A673 (cell line): Measurements from ENCODE around the gene CLRN3. TPM values are rescaled to one million over a fixed set of nuclear protein-coding genes. Genes with fewer than 3 reads are reported as not detected.
A peak's percentile ranks its signal among the peaks of the same experiment; 100 is the strongest.

ENCODE experiments used
- BruUV-seq: library from RNA; stranded (reverse); fragments of 400-500 nt; replicated peaks from 2 replicates; lab custom pipeline; 2021; lab: Mats Ljungman, UMichigan
- CTCF ChIA-PET: fragments of 300-600 bp; sonication (Branson Sonifier 250); formaldehyde crosslinking; loops from one replicate; lab custom pipeline; 2022; ENCODE audit warnings: antibody characterized with exemption; lab: Charles Lee
- POLR2A ChIA-PET: fragments of 300-600 bp; sonication (Branson Sonifier 250); formaldehyde crosslinking; loops from one replicate; lab custom pipeline; 2022; ENCODE audit warnings: antibody characterized with exemption; ENCODE audit not compliant: low non-redundant PET; lab: Charles Lee
- DNase-seq: peaks from one replicate; pipeline ENCODE4 v3.0.0-alpha.2; 2015; ENCODE audit warnings: low spot score
- H3K27ac ChIP-seq: fragments of 200-600 bp; sonication (generic); 2 replicates; pipeline ENCODE4 v1.5.1; 2016; ENCODE audit warnings: mixed run types, low read depth, mild to moderate bottlenecking, mixed read lengths, antibody characterized with exemption, low read length; ENCODE audit not compliant: poor library complexity, severe bottlenecking
- H3K27me3 ChIP-seq: fragments of 200-600 bp; sonication (generic); replicated peaks from 2 replicates; pipeline ENCODE4 v1.6.1; 2017; ENCODE audit warnings: mixed run types, low read depth, mild to moderate bottlenecking, mixed read lengths, antibody characterized with exemption, low read length; ENCODE audit not compliant: insufficient read depth, poor library complexity
- H3K36me3 ChIP-seq: fragments of 200-600 bp; sonication (generic); 2 replicates; pipeline ENCODE4 v1.6.1; 2016; ENCODE audit warnings: mixed run types, mild to moderate bottlenecking, mixed read lengths, antibody characterized with exemption, low read length; ENCODE audit not compliant: insufficient read depth, poor library complexity, severe bottlenecking
- H3K4me1 ChIP-seq: fragments of 200-600 bp; sonication (generic); 2 replicates; pipeline ENCODE4 v1.6.1; 2017; ENCODE audit warnings: mixed run types, mild to moderate bottlenecking, mixed read lengths, antibody characterized with exemption, low read length; ENCODE audit not compliant: insufficient read depth, poor library complexity, severe bottlenecking
- H3K4me3 ChIP-seq: fragments of 200-600 bp; sonication (generic); 2 replicates; pipeline ENCODE4 v1.5.1; 2016; ENCODE audit warnings: low read depth, mixed run types, mild to moderate bottlenecking, mixed read lengths, low read length; ENCODE audit not compliant: poor library complexity, severe bottlenecking
- H3K9me3 ChIP-seq: fragments of 200-600 bp; sonication (generic); 2 replicates; pipeline ENCODE4 v1.6.1; 2016; ENCODE audit warnings: mixed run types, low read depth, mild to moderate bottlenecking, mixed read lengths, antibody characterized with exemption, low read length; ENCODE audit not compliant: poor library complexity, severe bottlenecking
- CTCF ChIP-seq: fragments of 300-800, 200-600 bp; sonication (generic); conservative IDR thresholded peaks from 2 replicates; pipeline ENCODE4 v1.5.1; 2017; ENCODE audit warnings: low read depth, mild to moderate bottlenecking, antibody characterized with exemption, low read length, moderate library complexity, mixed read lengths
- EZH2 ChIP-seq: fragments of 200-600 bp; sonication (generic); IDR thresholded peaks from 2 replicates; pipeline ENCODE4 v1.6.1; 2017; ENCODE audit warnings: borderline replicate concordance, low read depth, mild to moderate bottlenecking, mixed read lengths, antibody characterized with exemption, low read length; ENCODE audit not compliant: poor library complexity, severe bottlenecking
- intact Hi-C: fragments of 100-400 bp; cut with micrococcal nuclease; formaldehyde crosslinking; loops from one replicate; pipeline ENCODE4 v1.10.0; 2022; ENCODE audit not compliant: unreplicated experiment
- total RNA-seq: library from RNA; stranded (reverse); gene quantifications from 2 replicates; pipeline ENCODE4 v1.2.3, GENCODE V29; 2021

CLRN3 gene
- total RNA-seq, 1 experiment from 2014 or later, result not detected

DNA sequence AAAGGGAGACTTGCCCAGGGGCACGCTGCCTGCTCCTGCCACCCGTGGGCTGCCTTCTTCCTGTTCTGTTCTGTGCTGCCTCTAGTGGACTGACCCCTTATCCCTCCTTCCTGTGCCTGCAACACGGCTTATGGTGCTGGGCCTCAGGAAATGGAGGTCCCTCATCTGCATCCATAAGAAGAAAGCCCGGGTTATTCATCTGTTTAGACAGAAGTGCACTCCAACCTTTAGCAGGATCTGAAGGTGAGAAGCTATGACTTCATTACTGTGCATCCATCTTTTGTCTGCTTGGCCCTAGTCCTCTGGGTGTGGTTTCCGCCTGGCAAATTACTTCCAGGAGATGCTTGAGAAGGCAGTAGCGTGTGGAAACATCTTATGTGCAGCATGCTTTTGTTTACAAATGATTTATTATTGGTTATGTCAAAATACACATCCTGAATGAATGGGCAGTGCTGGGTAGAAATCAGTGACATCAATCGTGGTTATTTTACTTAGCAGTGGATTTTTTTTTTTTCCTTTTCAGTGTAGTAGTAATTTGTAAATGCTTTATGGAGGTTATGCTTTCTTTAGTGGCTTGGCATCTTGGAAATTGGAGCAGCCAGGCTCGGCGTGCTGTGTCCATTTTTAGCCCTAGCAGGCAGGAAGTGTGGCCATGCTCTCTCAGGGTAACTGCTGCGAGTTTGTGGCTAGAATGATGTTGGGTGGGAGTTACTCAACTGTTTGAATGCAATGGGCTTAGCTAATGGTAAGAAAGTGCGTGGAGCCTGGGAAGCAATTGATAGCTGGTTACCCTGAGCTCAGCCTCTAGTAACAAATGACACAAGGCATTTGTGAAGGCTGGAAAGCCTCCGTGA, 26.9 kb upstream of the CLRN3 start:
- TF ChIP-seq CTCF, result peak; percentile 38; the same call in 1 of the 2 replicates
- TF ChIP-seq EZH2, result no peak
- H3K4me1 ChIP-seq, result no peaks in the 10 kb centered on the region
- intact Hi-C loops, result no loop called here
- no peaks in the 10 kb centered on the region for H3K9me3 ChIP-seq
- DNase-seq, result peak; percentile 18
- H3K4me3 ChIP-seq, result no peak overlapping the region
- no peaks in the 10 kb centered on the region for H3K36me3 ChIP-seq
- no peak overlapping the region for H3K27ac ChIP-seq
- ChIA-PET POLR2A (no interaction called here), CTCF (no interaction called here)
- BruUV-seq, result no TSS peak
- no peaks in the 10 kb centered on the region for H3K27me3 ChIP-seq

GRCh38 chr10:127918572-127918971, 25.8 kb upstream of the CLRN3 start:
- BruUV-seq, result no TSS peak
- DNase-seq, result no peak
- ChIA-PET POLR2A (no interaction called here), CTCF (no interaction called here)
- intact Hi-C loops, result no loop called here
- Histone ChIP-seq H3K4me1 (no peaks in the 10 kb centered on the region), H3K9me3 (no peaks in the 10 kb centered on the region), H3K36me3 (no peaks in the 10 kb centered on the region), H3K27ac (no peak overlapping the region), H3K4me3 (no peak overlapping the region), H3K27me3 (no peaks in the 10 kb centered on the region)
- TF ChIP-seq EZH2, result no peak
- TF ChIP-seq CTCF, result no peak

DNA sequence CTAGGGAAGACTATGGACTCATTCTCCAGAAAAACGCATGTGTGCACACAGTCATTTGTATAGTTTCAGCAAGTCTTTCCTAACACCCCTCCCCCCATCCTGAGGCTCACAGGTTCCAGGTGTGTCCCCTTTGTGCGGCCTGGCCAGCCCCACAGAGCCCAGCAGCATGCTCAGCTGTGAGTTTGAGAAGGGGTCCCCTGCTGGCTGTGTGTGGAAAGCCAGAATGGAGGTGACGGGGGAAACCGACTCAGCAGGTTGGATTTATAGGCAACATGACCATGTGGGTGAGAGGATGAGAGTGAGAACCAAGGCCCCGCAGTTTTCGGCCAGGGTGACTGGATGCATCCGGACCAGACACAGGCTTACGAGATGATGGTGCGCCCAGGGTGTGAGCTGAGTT, 24.1 kb upstream of the CLRN3 start:
- no peaks in the 10 kb centered on the region for H3K36me3 ChIP-seq
- no peaks in the 10 kb centered on the region for H3K27me3 ChIP-seq
- no TSS peak for BruUV-seq
- no peak overlapping the region for H3K27ac ChIP-seq
- no peaks in the 10 kb centered on the region for H3K4me1 ChIP-seq
- intact Hi-C loops, result no loop called here
- ChIA-PET POLR2A (no interaction called here), CTCF (no interaction called here)
- H3K9me3 ChIP-seq, result no peaks in the 10 kb centered on the region
- DNase-seq, result no peak
- H3K4me3 ChIP-seq, result no peak overlapping the region
- TF ChIP-seq CTCF, result no peak
- TF ChIP-seq EZH2, result no peak
